ENCODE measurements around the gene RPL37.
"Not testable (repeated sequence)": the region's sequence is repeated elsewhere in the genome, so short reads cannot be mapped to it uniquely, and the experiment has no call there.

Gene RPL37

GRCh38 chr5:40792691-40793090 lies 42.3 kb downstream of the RPL37 start:
- not testable (repeated sequence) for H3K27ac ChIP-seq (ENCODE audit: low read length); H3K9me3 ChIP-seq (ENCODE audit: control insufficient read depth in 1 of 2, low read length in 2 of 2); H3K36me3 ChIP-seq (ENCODE audit: control insufficient read depth in 1 of 2, insufficient read depth in 2 of 2, low read length in 2 of 2); H3K27me3 ChIP-seq (ENCODE audit: low read depth, low read length); H3K4me3 ChIP-seq (ENCODE audit: low read depth in 1 of 2, low read length in 2 of 2)
- H3K4me1 ChIP-seq (ENCODE audit: control insufficient read depth in 1 of 2, insufficient read depth in 2 of 2, low read length in 2 of 2), result peaks cover 14% of the 10 kb centered on the region in 2 donors

- H3K4me3 ChIP-seq (ENCODE audit: low read depth in 1 of 2, low read length in 2 of 2), result no peak overlapping the region
- peaks cover 9 to 14% of the 10 kb centered on the region in 2 donors for H3K4me1 ChIP-seq (ENCODE audit: control insufficient read depth in 1 of 2, insufficient read depth in 2 of 2, low read length in 2 of 2)
- H3K9me3 ChIP-seq (ENCODE audit: control insufficient read depth in 1 of 2, low read length in 2 of 2), result no peaks in the 10 kb centered on the region
- no peaks in the 10 kb centered on the region for H3K27me3 ChIP-seq (ENCODE audit: low read depth, low read length)
- peaks cover 0 to 9% of the 10 kb centered on the region in 2 donors for H3K36me3 ChIP-seq (ENCODE audit: control insufficient read depth in 1 of 2, insufficient read depth in 2 of 2, low read length in 2 of 2)
- no peak overlapping the region for H3K27ac ChIP-seq (ENCODE audit: low read length)
Measured at GRCh38 chr5:40791715-40792139, 43.3 kb downstream of the RPL37 start.

- H3K27ac ChIP-seq (ENCODE audit: low read length), result no peak overlapping the region
- peaks cover 3 to 11% of the 10 kb centered on the region in 2 donors for H3K4me1 ChIP-seq (ENCODE audit: control insufficient read depth in 1 of 2, insufficient read depth in 2 of 2, low read length in 2 of 2)
- no peak overlapping the region for H3K4me3 ChIP-seq (ENCODE audit: low read depth in 1 of 2, low read length in 2 of 2)
- no peaks in the 10 kb centered on the region for H3K27me3 ChIP-seq (ENCODE audit: low read depth, low read length)
- H3K9me3 ChIP-seq (ENCODE audit: control insufficient read depth in 1 of 2, low read length in 2 of 2), result no peaks in the 10 kb centered on the region
- H3K36me3 ChIP-seq (ENCODE audit: control insufficient read depth in 1 of 2, insufficient read depth in 2 of 2, low read length in 2 of 2), result peaks cover 0 to 9% of the 10 kb centered on the region in 2 donors
Measured at GRCh38 chr5:40790947-40791593, 44.0 kb downstream of the RPL37 start.

- H3K4me1 ChIP-seq (ENCODE audit: control insufficient read depth in 1 of 2, insufficient read depth in 2 of 2, low read length in 2 of 2); H3K9me3 ChIP-seq (ENCODE audit: control insufficient read depth in 1 of 2, low read length in 2 of 2); H3K4me3 ChIP-seq (ENCODE audit: low read depth in 1 of 2, low read length in 2 of 2); H3K27ac ChIP-seq (ENCODE audit: low read length); H3K27me3 ChIP-seq (ENCODE audit: low read depth, low read length); H3K36me3 ChIP-seq (ENCODE audit: control insufficient read depth in 1 of 2, insufficient read depth in 2 of 2, low read length in 2 of 2): not testable (repeated sequence)
Measured at GRCh38 chr5:40788941-40789340, 46.1 kb downstream of the RPL37 start.

GRCh38 chr5:40787986-40788385 lies 47.0 kb downstream of the RPL37 start:
- Histone ChIP-seq H3K27ac (ENCODE audit: low read length) (no peak overlapping the region), H3K4me1 (ENCODE audit: control insufficient read depth in 1 of 2, insufficient read depth in 2 of 2, low read length in 2 of 2) (peaks cover 0 to 7% of the 10 kb centered on the region in 2 donors), H3K36me3 (ENCODE audit: control insufficient read depth in 1 of 2, insufficient read depth in 2 of 2, low read length in 2 of 2) (peaks cover 0 to 9% of the 10 kb centered on the region in 2 donors), H3K27me3 (ENCODE audit: low read depth, low read length) (no peaks in the 10 kb centered on the region), H3K4me3 (ENCODE audit: low read depth in 1 of 2, low read length in 2 of 2) (no peak overlapping the region), H3K9me3 (ENCODE audit: control insufficient read depth in 1 of 2, low read length in 2 of 2) (no peaks in the 10 kb centered on the region)

GRCh38 chr5:40786664-40787063 lies 48.4 kb downstream of the RPL37 start:
- not testable (repeated sequence) for H3K27me3 ChIP-seq (ENCODE audit: low read depth, low read length); H3K9me3 ChIP-seq (ENCODE audit: control insufficient read depth in 1 of 2, low read length in 2 of 2); H3K36me3 ChIP-seq (ENCODE audit: control insufficient read depth in 1 of 2, insufficient read depth in 2 of 2, low read length in 2 of 2); H3K27ac ChIP-seq (ENCODE audit: low read length); H3K4me3 ChIP-seq (ENCODE audit: low read depth in 1 of 2, low read length in 2 of 2)
- H3K4me1 ChIP-seq (ENCODE audit: control insufficient read depth in 1 of 2, insufficient read depth in 2 of 2, low read length in 2 of 2), result peaks cover 8 to 10% of the 10 kb centered on the region in 2 donors

- Histone ChIP-seq H3K9me3 (ENCODE audit: control insufficient read depth in 1 of 2, low read length in 2 of 2) (no peaks in the 10 kb centered on the region), H3K4me3 (ENCODE audit: low read depth in 1 of 2, low read length in 2 of 2) (no peak overlapping the region), H3K27ac (ENCODE audit: low read length) (no peak overlapping the region), H3K4me1 (ENCODE audit: control insufficient read depth in 1 of 2, insufficient read depth in 2 of 2, low read length in 2 of 2) (peaks cover 6 to 8% of the 10 kb centered on the region in 2 donors), H3K27me3 (ENCODE audit: low read depth, low read length) (no peaks in the 10 kb centered on the region), H3K36me3 (ENCODE audit: control insufficient read depth in 1 of 2, insufficient read depth in 2 of 2, low read length in 2 of 2) (peaks cover 0 to 9% of the 10 kb centered on the region in 2 donors)
Measured at GRCh38 chr5:40784916-40785315, 50.1 kb downstream of the RPL37 start.

GRCh38 chr5:40784027-40784653 lies 50.9 kb downstream of the RPL37 start:
- Histone ChIP-seq H3K9me3 (ENCODE audit: control insufficient read depth in 1 of 2, low read length in 2 of 2) (no peaks in the 10 kb centered on the region), H3K36me3 (ENCODE audit: control insufficient read depth in 1 of 2, insufficient read depth in 2 of 2, low read length in 2 of 2) (peaks cover 0 to 9% of the 10 kb centered on the region in 2 donors), H3K4me1 (ENCODE audit: control insufficient read depth in 1 of 2, insufficient read depth in 2 of 2, low read length in 2 of 2) (peaks cover 6 to 8% of the 10 kb centered on the region in 2 donors), H3K27ac (ENCODE audit: low read length) (no peak overlapping the region), H3K4me3 (ENCODE audit: low read depth in 1 of 2, low read length in 2 of 2) (no peak overlapping the region), H3K27me3 (ENCODE audit: low read depth, low read length) (no peaks in the 10 kb centered on the region)

GRCh38 chr5:40781843-40782409 lies 53.1 kb downstream of the RPL37 start:
- Histone ChIP-seq H3K27ac (ENCODE audit: low read length) (no peak overlapping the region), H3K4me3 (ENCODE audit: low read depth in 1 of 2, low read length in 2 of 2) (no peak overlapping the region), H3K36me3 (ENCODE audit: control insufficient read depth in 1 of 2, insufficient read depth in 2 of 2, low read length in 2 of 2) (no peaks in the 10 kb centered on the region), H3K9me3 (ENCODE audit: control insufficient read depth in 1 of 2, low read length in 2 of 2) (no peaks in the 10 kb centered on the region), H3K27me3 (ENCODE audit: low read depth, low read length) (no peaks in the 10 kb centered on the region), H3K4me1 (ENCODE audit: control insufficient read depth in 1 of 2, insufficient read depth in 2 of 2, low read length in 2 of 2) (peaks cover 6 to 8% of the 10 kb centered on the region in 2 donors)

- Histone ChIP-seq H3K27me3 (ENCODE audit: low read depth, low read length) (no peaks in the 10 kb centered on the region), H3K27ac (ENCODE audit: low read length) (no peak overlapping the region), H3K4me1 (ENCODE audit: control insufficient read depth in 1 of 2, insufficient read depth in 2 of 2, low read length in 2 of 2) (peaks cover 6 to 13% of the 10 kb centered on the region in 2 donors), H3K36me3 (ENCODE audit: control insufficient read depth in 1 of 2, insufficient read depth in 2 of 2, low read length in 2 of 2) (peaks cover under 1 to 4% of the 10 kb centered on the region in 2 donors), H3K4me3 (ENCODE audit: low read depth in 1 of 2, low read length in 2 of 2) (no peak overlapping the region), H3K9me3 (ENCODE audit: control insufficient read depth in 1 of 2, low read length in 2 of 2) (no peaks in the 10 kb centered on the region)
Measured at GRCh38 chr5:40780858-40781257, 54.2 kb downstream of the RPL37 start.

- no peaks in the 10 kb centered on the region for H3K27me3 ChIP-seq (ENCODE audit: low read depth, low read length)
- H3K36me3 ChIP-seq (ENCODE audit: control insufficient read depth in 1 of 2, insufficient read depth in 2 of 2, low read length in 2 of 2), result peaks cover 7 to 10% of the 10 kb centered on the region in 2 donors
- H3K4me1 ChIP-seq (ENCODE audit: control insufficient read depth in 1 of 2, insufficient read depth in 2 of 2, low read length in 2 of 2), result peaks cover 11 to 13% of the 10 kb centered on the region in 2 donors
- no peak overlapping the region for H3K4me3 ChIP-seq (ENCODE audit: low read depth in 1 of 2, low read length in 2 of 2)
- no peaks in the 10 kb centered on the region for H3K9me3 ChIP-seq (ENCODE audit: control insufficient read depth in 1 of 2, low read length in 2 of 2)
- no peak overlapping the region for H3K27ac ChIP-seq (ENCODE audit: low read length)
Measured at GRCh38 chr5:40780199-40780598, 54.8 kb downstream of the RPL37 start.
